Heart left ventricle (tissue), 13 donors: Measurements from ENCODE around the gene WDR74.

ENCODE experiments used
- POLR2A ChIP-seq, 2 donors: fragments of 450-650 bp; IDR thresholded peaks; one replicate each; pipeline ENCODE4 v1.6.1; 2017; ENCODE audit warnings: antibody characterized with exemption in 2 of 2, mild to moderate bottlenecking in 2 of 2, moderate library complexity in 2 of 2
- TF ChIP-seq, protein P1 (sequence below), 12 donors: fragments of 200-600 bp; sonication (generic) in 4 of 12; IDR thresholded peaks; one replicate each; pipeline versions ENCODE4 v1.5.0 to v1.8.0; 2018 to 2022; ENCODE audit warnings: antibody characterized with exemption in 12 of 12, mild to moderate bottlenecking in 5 of 12
- donor health status: ischemic (EF 13 %, LVEDD 7.1; RV severe dilation, severe dysfunction).
- donor health status: DM: no; HTN: yes; CAD: no.
- donor health status: DM: no; HTN: no; CAD: no.
- donor health status: ischemic (EF 25% LVEDD 6.9; RV normal size, moderate dysfunction).
- donor health status: ischemic (EF 25% LVEDD 5.7; RV mildly dilated, moderate dysfunction).
- donor health status: ischemic (EF 35%, LVEDD 5.7; RV mildly dilated, moderate dysfunction).
- donor health status: nonischemic (EF 11% LVEDD 7.7; RV severe dilation, severe dysfunction).
- donor health status: DM: yes; HTN: yes; CAD: no.
- donor health status: PGD.
- donor health status: ischemic (EF 29% LVEDD 5.4; RV normal size, mild dysfunction).
- donor health status: nonischemic (EF 23%, LVEDD 6.1; RV moderate dilation, normal function).

DNA sequence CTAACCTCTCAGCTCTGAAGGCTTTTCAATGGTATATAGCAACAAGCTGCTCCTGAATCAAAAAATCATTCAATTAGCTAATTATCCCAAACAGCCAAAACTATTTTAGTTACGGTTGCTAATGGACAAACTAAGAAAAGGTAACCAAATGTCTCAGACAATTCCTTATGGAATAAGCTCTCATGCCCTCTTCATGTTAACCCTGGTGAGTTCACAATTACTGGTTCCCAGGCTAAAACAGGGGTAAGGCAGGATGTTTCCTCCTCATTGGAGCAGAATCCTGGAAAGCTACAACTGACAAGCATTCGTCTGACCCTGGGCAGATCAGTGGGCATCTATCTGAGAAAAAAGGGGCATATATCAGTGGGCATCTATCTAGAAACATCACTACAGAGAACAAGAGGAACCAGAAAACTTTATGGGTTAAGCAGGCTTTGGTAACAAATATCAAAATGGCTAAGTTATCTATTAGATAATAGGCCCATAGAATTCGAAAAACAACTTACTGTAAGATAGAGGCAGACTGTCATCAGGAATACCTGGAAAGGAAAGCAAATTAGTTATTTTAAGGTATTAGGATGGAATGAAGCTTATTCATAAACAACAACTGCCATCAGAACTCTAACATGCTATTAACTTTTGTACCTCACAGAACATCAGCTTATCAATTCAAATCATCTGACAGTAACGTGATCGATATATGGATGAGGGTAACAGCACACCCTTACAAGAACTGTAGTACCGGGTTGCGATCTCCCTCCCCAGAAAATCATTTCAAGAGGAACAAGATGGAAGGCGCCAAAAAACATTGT lies 14.8 kb upstream of the WDR74 start:
- TF ChIP-seq, protein P1, sequence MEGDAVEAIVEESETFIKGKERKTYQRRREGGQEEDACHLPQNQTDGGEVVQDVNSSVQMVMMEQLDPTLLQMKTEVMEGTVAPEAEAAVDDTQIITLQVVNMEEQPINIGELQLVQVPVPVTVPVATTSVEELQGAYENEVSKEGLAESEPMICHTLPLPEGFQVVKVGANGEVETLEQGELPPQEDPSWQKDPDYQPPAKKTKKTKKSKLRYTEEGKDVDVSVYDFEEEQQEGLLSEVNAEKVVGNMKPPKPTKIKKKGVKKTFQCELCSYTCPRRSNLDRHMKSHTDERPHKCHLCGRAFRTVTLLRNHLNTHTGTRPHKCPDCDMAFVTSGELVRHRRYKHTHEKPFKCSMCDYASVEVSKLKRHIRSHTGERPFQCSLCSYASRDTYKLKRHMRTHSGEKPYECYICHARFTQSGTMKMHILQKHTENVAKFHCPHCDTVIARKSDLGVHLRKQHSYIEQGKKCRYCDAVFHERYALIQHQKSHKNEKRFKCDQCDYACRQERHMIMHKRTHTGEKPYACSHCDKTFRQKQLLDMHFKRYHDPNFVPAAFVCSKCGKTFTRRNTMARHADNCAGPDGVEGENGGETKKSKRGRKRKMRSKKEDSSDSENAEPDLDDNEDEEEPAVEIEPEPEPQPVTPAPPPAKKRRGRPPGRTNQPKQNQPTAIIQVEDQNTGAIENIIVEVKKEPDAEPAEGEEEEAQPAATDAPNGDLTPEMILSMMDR (IDR thresholded peaks at IDR 0.05): no peak
- no peak for TF ChIP-seq POLR2A (IDR thresholded peaks at IDR 0.05)
